Fibroblast of villous mesenchyme (primary cell): ENCODE results near the gene ARL11. TPM values are rescaled to one million over a fixed set of nuclear protein-coding genes. Genes with fewer than 3 reads are reported as not detected.

Experiments
- DNase-seq: peaks from one replicate; pipeline ENCODE4 v3.0.0-alpha.2; 2010; ENCODE audit warnings: low read depth
- H3K4me3 ChIP-seq: 2 replicates; pipeline ENCODE4 v1.5.1; 2011; ENCODE audit warnings: low read depth, mild to moderate bottlenecking, low read length
- CTCF ChIP-seq: IDR thresholded peaks from 2 replicates; pipeline ENCODE4 v1.5.1; 2012; ENCODE audit warnings: low read depth, mild to moderate bottlenecking, low read length; ENCODE audit not compliant: insufficient read depth
- total RNA-seq: library from RNA; depleted of rRNA; stranded (reverse); fragments of >200 nt; gene quantifications from 2 replicates; pipeline ENCODE4 v1.2.3, GENCODE V29; 2012

The ARL11 gene
- total RNA-seq, 1 donor = not detected

- DNase-seq = no peak
- no peak overlapping the region for H3K4me3 ChIP-seq
- TF ChIP-seq CTCF = no peak
Observed at GRCh38 chr13:49629196-49629938, 1.1 kb downstream of the ARL11 start.

GRCh38 chr13:49629947-49630346, 1.6 kb downstream of the ARL11 start:
- TF ChIP-seq CTCF = no peak
- no peak overlapping the region for H3K4me3 ChIP-seq
- DNase-seq = peak; percentile 30

- DNase-seq = no peak
- no peak overlapping the region for H3K4me3 ChIP-seq
- no peak for TF ChIP-seq CTCF
Observed at GRCh38 chr13:49630580-49630979, 2.3 kb downstream of the ARL11 start.

- no peak for TF ChIP-seq CTCF
- DNase-seq = no peak
- H3K4me3 ChIP-seq = no peak overlapping the region
Observed at GRCh38 chr13:49632156-49632555, 3.8 kb downstream of the ARL11 start.

- TF ChIP-seq CTCF = no peak
- DNase-seq = no peak
- no peak overlapping the region for H3K4me3 ChIP-seq
Observed at GRCh38 chr13:49633710-49634109, 5.4 kb downstream of the ARL11 start.

- TF ChIP-seq CTCF = no peak
- peak overlapping the region; percentile 12 for H3K4me3 ChIP-seq
- peak; percentile 61 for DNase-seq
Observed at GRCh38 chr13:49635599-49636433, 7.5 kb downstream of the ARL11 start.
